NOMO-1 (cell line): ENCODE measurements around the gene ARHGEF37.

Experiments used
- DNase-seq, 2 experiments: peaks; one replicate each; lab custom pipeline; 2025; ENCODE audit not compliant: unreplicated experiment in 2 of 2; lab: John Stamatoyannopoulos, UW

The ARHGEF37 gene

DNA sequence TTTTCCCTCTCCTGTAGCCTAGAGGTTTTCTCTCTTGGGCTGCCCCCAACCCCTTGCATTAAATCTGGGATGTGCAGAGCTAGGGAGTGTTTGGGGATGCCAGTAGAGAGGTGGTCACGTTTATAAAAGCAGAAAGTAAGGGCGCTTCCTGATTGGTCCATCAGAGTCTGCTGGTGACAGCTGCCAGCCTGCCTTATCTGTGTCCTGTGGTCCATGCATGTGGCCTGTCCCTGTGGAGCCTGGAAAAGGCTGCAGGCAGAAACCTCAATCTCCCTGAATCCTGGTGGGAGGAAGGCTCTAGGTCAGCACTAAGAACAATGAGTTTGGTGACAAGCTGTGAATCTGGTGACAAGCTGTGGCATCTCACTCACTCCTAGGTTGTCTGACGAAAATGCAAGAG lies 42.2 kb downstream of the ARHGEF37 start:
- DNase-seq: no peak

DNA sequence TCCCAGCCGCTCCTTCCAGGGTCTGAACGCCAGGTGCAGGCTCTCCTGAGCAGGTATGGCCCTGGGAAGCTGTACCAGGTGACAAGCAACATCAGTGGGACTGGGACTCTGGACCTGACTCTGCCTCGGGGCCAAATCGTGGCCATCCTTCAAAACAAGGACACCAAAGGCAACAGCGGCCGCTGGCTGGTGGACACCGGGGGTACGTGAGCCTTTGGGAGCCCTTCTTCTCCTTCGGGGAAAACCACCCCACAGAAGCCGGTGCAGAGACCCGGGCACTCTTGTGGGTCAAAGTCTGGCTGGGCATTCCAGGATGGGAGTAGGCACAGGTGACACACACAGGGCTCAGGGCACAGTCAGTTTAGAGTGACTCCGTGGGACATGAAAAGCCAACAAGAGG lies 45.8 kb downstream of the ARHGEF37 start:
- no peak for DNase-seq

DNA sequence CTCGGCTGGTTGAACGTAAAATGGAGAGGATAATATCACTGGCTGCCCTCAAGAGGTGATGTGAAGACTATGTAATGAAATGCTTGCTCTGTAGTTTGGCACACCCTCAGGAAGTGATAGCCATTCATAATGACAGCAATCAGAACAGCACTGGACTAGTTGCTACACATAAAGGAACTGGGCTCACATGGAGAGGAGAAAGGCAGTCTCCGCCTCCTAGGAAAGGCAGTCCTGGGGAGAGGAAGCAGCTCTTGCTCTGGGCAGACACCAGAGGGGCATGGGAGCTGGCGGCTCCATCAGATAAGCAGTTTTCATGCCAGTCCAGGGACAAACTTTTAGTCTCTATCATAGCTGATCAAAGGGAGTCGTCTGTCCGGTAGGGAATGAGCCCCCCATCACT lies 46.9 kb downstream of the ARHGEF37 start:
- peak in 1 of 2 experiments; percentile 9 for DNase-seq

DNA sequence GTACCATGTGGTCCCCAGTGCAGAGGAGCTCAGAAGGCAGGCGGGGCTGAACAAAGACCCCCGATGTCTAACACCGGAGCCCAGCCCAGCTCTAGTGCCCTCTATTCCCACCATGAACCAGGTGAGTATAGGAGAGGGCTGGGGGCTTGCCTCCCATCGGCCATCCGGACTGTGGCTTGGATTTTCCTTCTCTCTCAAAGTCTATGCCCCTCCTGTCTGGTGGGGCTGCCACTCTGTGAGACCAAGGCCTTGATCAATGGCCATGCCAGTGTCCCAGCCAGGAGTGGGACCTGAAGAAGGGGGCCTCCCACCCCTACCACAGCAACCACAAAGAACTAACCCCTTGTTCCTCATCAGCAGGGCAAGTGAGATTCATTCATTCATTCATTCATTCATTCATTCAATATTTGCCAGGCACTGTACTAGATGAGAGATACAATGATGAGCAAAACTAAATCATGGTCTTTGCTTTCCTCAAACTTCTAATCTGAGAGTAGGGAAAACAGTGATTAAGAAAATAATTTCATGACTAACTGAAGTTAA lies 47.6 kb downstream of the ARHGEF37 start:
- DNase-seq: no peak

GRCh38 chr5:149629421-149629820 lies 48.1 kb downstream of the ARHGEF37 start:
- no peak for DNase-seq

GRCh38 chr5:149630337-149630736 lies 49.0 kb downstream of the ARHGEF37 start:
- no peak for DNase-seq

DNA sequence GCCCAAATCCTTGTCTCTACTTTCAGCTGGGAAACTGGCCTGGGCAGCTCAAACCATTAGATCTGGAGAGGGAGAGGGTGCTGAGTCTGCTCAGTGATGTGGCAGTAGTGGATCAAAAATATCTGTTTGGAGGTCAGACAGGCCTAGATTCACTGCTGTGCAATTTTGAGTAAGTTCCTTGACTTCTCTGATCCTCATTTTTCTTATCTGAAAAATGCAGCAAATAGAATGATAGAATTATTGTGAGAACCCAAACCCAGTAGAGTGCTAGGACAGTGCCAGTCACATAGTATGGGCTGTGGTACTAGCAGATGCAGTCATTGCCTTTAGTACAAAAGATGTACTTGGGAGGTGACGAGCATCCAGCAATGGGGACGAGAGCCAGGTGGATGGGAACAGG lies 50.2 kb downstream of the ARHGEF37 start:
- DNase-seq: no peak

GRCh38 chr5:149632311-149633251 lies 51.3 kb downstream of the ARHGEF37 start:
- DNase-seq: no peak

DNA sequence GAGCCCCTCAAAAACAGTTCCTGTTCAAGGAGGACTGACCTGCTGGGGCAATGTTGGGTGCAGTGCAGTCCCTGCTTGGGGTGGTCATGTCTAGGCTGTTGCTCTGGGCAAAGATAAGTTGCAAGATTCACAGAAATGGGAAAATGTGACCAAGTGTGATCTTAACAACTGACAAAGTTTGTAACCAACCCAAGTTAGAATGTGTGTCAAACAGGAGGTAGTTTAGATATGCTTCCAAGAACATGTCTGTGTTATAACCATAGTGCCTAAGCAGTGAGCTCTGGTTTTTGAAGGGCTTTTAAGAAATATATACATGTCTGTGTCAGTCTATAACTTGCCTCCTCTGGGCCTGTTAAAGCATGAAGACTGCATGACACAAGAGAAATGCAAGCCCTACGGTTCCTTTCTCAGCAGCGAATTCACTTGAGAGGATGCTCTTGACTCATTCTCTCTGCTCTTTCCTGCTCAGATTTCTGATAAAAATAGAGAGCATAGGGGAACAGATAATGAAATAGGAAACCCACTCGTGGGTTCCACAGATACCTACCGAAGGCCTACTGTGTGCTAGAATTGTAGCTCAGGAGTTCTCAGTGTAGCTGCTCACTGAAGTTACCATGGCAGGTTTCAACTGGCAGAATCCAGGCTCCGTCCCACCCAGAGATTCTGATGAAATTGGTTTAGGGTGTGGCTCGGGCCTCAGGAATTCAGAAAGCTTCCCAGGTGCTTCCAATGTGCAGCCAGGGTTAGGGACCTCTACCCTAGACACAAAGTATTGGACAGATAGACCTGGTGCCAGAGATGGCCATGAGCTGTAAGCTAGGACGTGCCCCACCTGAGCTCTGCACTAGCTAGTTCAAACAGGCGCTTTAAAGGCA lies 52.4 kb downstream of the ARHGEF37 start:
- DNase-seq: no peak

DNA sequence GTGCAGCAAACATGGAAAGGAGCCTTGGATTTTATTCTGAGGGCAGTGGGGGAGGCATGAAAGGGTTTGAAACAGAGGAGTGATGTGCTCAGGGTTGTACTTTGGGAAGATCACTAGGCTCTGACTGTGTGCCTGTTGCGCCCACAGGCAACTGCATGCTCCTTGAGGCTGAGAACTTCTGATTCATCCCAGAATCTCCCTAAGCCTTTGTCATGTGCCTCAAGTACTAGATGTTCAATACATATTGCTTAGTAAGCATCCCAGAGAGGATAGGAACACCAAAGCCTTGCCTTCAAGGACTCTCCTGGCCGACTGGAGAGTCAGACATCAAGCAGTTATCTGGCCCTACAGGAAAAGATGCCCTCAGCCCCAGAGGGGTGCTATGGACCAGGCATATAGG lies 54.1 kb downstream of the ARHGEF37 start:
- no peak for DNase-seq

GRCh38 chr5:149636191-149636860 lies 55.0 kb downstream of the ARHGEF37 start:
- no peak for DNase-seq

DNA sequence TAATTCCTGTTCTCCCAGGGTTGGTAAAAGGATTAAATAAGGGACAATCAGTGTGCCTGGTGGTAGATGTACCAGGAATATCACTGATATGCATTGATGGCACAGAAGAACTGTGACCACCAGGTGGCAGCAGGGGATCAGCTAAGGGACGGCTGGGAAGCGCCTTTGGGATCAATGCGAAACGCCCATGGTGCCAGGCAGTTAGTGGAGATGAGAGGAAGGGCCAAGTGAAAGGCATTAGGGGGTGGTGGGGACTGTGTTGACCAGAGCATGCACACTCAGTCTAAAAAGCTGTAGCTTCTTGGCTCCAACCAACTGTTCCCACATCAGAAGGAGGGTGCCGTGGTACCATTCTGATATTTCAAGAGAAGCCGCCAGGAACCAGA lies 55.6 kb downstream of the ARHGEF37 start:
- DNase-seq: peak in 1 of 2 experiments; percentile 19

- no peak for DNase-seq
These were observed 56.8 kb downstream of the ARHGEF37 start for GRCh38 chr5:149638136-149638535.

DNA sequence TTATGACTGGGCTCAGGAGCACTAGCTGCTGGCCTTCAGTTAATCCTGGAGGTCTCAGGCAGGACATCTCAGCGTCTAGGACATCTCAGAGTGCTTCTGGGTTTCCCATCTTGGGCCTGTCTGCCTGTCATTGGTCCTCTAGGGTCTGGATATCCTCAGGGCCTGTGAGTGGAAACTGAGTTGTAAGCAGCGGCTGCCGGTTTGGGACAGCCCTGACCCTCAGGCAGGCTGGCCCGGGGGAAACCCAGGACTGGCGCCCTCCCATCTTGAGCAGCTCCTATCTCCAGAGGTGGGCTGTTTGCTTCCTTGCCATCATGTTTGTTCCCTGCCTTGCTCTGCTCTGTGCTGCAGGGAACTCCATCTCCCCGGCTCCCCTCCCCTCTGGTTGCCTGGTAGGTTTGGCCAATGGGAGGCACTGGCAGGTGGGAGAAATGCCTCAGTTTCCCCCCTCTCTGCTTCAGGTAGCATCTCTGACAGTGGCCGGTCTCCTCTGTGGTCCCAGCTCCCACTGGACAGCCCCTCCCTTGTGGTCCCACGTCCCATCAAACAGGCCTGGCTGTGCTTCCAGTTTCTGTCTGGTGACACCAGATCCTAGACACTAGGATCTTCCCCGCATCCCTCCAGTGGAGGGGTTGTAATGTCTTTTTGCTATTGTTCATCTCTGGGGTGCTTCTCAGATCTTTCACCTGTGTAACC lies 57.4 kb downstream of the ARHGEF37 start:
- DNase-seq: no peak

- DNase-seq: peak in 1 of 2 experiments; percentile 23
These were observed 58.4 kb downstream of the ARHGEF37 start for GRCh38 chr5:149639737-149640136.

DNA sequence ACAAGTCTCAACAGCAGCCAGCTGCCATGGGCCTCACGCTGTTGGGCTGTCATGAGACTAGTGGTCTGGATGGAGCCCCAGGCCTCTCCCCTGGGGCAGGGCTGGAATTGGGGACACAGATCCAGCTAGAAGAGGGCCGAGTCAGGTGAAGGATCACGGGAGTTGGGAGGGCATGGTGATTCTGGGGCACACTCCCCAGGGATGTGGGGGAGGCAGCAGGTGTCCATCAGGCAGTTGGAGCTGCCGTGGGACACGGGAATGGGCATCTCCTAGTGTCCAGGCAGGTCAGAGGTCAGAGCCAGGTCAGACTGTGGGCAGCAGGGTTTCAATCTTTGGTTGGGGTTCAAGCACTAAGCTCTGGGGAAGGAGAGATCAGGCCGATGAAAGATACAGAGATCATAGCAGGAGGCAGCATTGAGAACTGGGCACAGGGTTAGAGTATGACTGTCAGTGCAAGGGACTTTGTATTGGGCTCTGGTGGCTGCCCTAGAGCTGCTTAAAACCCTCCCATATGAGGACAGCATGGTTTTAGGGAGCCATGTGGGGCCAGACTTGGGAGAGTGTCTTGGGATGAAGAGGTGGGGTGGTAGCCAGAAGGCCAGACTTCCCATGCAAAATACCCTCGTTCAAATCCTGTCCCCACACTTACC lies 59.2 kb downstream of the ARHGEF37 start:
- DNase-seq: no peak

DNA sequence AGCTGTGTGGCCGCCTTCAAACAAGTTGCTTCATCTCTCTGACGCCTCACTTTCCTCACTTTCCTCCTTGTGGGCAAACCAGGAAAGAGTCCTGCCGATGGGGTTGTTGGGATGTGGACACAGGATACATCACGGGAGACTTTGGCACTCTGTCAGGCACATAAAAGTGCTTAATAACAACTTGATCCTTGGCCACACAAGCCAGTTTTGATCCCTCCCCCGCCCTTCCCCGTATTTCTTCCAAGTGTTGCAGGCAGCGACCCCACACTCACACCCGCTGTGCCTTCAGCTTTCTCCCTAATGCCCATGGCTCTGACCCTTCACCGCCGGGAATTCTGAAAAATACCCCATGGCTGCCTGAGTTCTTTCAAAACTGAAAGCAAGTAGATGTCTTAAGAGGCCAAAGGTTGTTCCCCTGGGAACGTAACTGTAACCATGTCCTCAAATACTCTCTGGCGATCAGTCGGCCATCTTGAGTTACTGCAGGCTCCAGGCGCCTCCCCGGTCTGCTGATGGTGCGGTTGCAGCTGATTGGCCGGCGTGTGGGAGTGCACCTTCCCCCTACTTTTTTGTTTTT lies 59.8 kb downstream of the ARHGEF37 start:
- DNase-seq: no peak

- no peak for DNase-seq
These were observed 60.3 kb downstream of the ARHGEF37 start for GRCh38 chr5:149641600-149641999.

DNA sequence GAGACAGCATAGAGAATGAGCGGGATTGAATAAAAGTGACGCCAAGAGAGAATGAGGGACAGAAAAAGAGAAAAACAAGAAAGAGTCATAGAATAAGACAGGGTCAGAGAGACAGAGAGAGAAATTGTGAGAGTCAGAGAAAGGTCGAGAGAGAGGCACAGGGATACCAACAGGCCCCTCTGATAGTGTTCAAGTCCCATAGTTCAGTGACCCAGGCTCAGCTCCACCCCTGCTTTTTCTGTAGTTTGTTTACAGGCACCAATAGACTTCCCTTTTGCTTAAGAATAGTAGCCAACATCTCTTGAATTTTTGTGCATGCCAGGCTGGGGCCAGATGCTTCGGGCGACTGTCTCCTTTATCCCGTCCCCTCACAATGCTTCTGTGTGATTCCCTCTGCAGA lies 62.5 kb downstream of the ARHGEF37 start:
- no peak for DNase-seq
